H9 (cell line): ENCODE results near the gene ACSF3. TPM values are rescaled to one million over a fixed set of nuclear protein-coding genes. Genes with fewer than 3 reads are reported as not detected.

ENCODE experiments used
- DNase-seq: peaks from one replicate; pipeline ENCODE4 v3.0.0-alpha.2; 2017
- H2AFZ ChIP-seq: one replicate; pipeline ENCODE4 v1.6.1; 2013; ENCODE audit warnings: mild to moderate bottlenecking, low read length, control low read depth, moderate library complexity
- H2AK5ac ChIP-seq: 2 replicates; pipeline ENCODE4 v1.6.1; 2013; ENCODE audit warnings: low read length, control low read depth, mixed read lengths; ENCODE audit not compliant: insufficient read length
- H2BK120ac ChIP-seq: one replicate; pipeline ENCODE4 v1.6.1; 2013; ENCODE audit warnings: low read depth, mild to moderate bottlenecking, low read length, control low read depth, inconsistent platforms; ENCODE audit not compliant: poor library complexity, severe bottlenecking
- H2BK12ac ChIP-seq: 2 replicates; pipeline ENCODE4 v1.6.1; 2013; ENCODE audit warnings: low read length, control low read depth, mixed read lengths, low read depth; ENCODE audit not compliant: insufficient read length
- H2BK15ac ChIP-seq: 2 replicates; pipeline ENCODE4 v1.6.1; 2013; ENCODE audit warnings: low read depth, low read length, control low read depth
- H2BK20ac ChIP-seq: one replicate; pipeline ENCODE4 v1.6.1; 2013; ENCODE audit warnings: low read depth, mild to moderate bottlenecking, low read length, control low read depth, inconsistent platforms; ENCODE audit not compliant: poor library complexity, severe bottlenecking
- H2BK5ac ChIP-seq: 2 replicates; pipeline ENCODE4 v1.6.1; 2013; ENCODE audit warnings: low read length, control low read depth, mixed read lengths; ENCODE audit not compliant: insufficient read length
- H3K14ac ChIP-seq: 2 replicates; pipeline ENCODE4 v1.6.1; 2013; ENCODE audit warnings: low read length, control low read depth; ENCODE audit not compliant: insufficient read depth
- H3K18ac ChIP-seq: 2 replicates; pipeline ENCODE4 v1.6.1; 2013; ENCODE audit warnings: low read depth, mild to moderate bottlenecking, mixed read lengths, low read length, control low read depth; ENCODE audit not compliant: insufficient read length
- H3K23ac ChIP-seq: 2 replicates; pipeline ENCODE4 v1.6.1; 2013; ENCODE audit warnings: low read length, control low read depth, mixed read lengths, low read depth; ENCODE audit not compliant: insufficient read length
- H3K23me2 ChIP-seq: 2 replicates; pipeline ENCODE4 v1.6.1; 2013; ENCODE audit warnings: low read depth, mild to moderate bottlenecking, mixed read lengths, low read length, control low read depth; ENCODE audit not compliant: insufficient read length, poor library complexity, severe bottlenecking
- H3K27ac ChIP-seq: 2 replicates; pipeline ENCODE4 v1.5.1; 2013; ENCODE audit warnings: low read length, control low read depth, mixed read lengths, low read depth; ENCODE audit not compliant: insufficient read length
- H3K27me3 ChIP-seq: 2 replicates; pipeline ENCODE4 v1.6.1; 2013; ENCODE audit warnings: low read length, control low read depth, inconsistent platforms; ENCODE audit not compliant: insufficient read depth
- H3K4ac ChIP-seq: 2 replicates; pipeline ENCODE4 v1.6.1; 2013; ENCODE audit warnings: low read depth, mild to moderate bottlenecking, control low read depth, inconsistent platforms, low read length, moderate library complexity
- H3K4me1 ChIP-seq: 2 replicates; pipeline ENCODE4 v1.6.1; 2013; ENCODE audit warnings: low read length, control low read depth, inconsistent platforms; ENCODE audit not compliant: insufficient read depth
- H3K4me2 ChIP-seq: 2 replicates; pipeline ENCODE4 v1.6.1; 2013; ENCODE audit warnings: low read length, control low read depth, mixed read lengths; ENCODE audit not compliant: insufficient read length, insufficient read depth
- H3K56ac ChIP-seq: 2 replicates; pipeline ENCODE4 v1.6.1; 2013; ENCODE audit warnings: low read depth, mild to moderate bottlenecking, mixed read lengths, low read length, control low read depth; ENCODE audit not compliant: insufficient read length
- H3K79me1 ChIP-seq: 2 replicates; pipeline ENCODE4 v1.6.1; 2013; ENCODE audit warnings: low read depth, mild to moderate bottlenecking, moderate library complexity, low read length, control low read depth, inconsistent platforms; ENCODE audit not compliant: insufficient read depth, poor library complexity, severe bottlenecking
- H3K79me2 ChIP-seq: 2 replicates; pipeline ENCODE4 v1.6.1; 2013; ENCODE audit warnings: low read length, control low read depth, inconsistent platforms; ENCODE audit not compliant: insufficient read depth
- H3K9ac ChIP-seq: 2 replicates; pipeline ENCODE4 v1.6.1; 2013; ENCODE audit warnings: low read length, control low read depth, mixed read lengths; ENCODE audit not compliant: insufficient read length; ENCODE audit errors: extremely low read depth
- H3K9me3 ChIP-seq: one replicate; pipeline ENCODE4 v1.6.1; 2013; ENCODE audit warnings: low read depth, low read length, inconsistent platforms; ENCODE audit not compliant: control insufficient read depth
- H3T11ph ChIP-seq: one replicate; pipeline ENCODE4 v1.6.1; 2013; ENCODE audit warnings: mild to moderate bottlenecking, low read length, control low read depth, inconsistent platforms
- H4K20me1 ChIP-seq: one replicate; pipeline ENCODE4 v1.6.1; 2013; ENCODE audit not compliant: control insufficient read depth, insufficient read length, insufficient read depth
- H4K5ac ChIP-seq: 2 replicates; pipeline ENCODE4 v1.6.1; 2013; ENCODE audit warnings: low read depth, mild to moderate bottlenecking, mixed read lengths, low read length, control low read depth; ENCODE audit not compliant: insufficient read length
- H4K8ac ChIP-seq: replicated peaks from 2 replicates; pipeline ENCODE4 v1.6.1; 2013; ENCODE audit warnings: low read length, control low read depth, mixed read lengths, low read depth; ENCODE audit not compliant: insufficient read length
- H4K91ac ChIP-seq: 2 replicates; pipeline ENCODE4 v1.6.1; 2013; ENCODE audit warnings: low read depth, mild to moderate bottlenecking, moderate library complexity, mixed read lengths, low read length, control low read depth; ENCODE audit not compliant: insufficient read length
- H3K27ac Mint-ChIP-seq, 3 experiments: 2 replicates in 2 of 3; 3 replicates in 1 of 3; pipeline ENCODE4 v1.8.0; 2020 to 2021; ENCODE audit warnings: mixed read lengths in 3 of 3, mild to moderate bottlenecking in 1 of 3, moderate library complexity in 1 of 3
- H3K27me3 Mint-ChIP-seq: 2 replicates; pipeline ENCODE4 v1.8.0; 2021; ENCODE audit warnings: low read depth, mild to moderate bottlenecking, moderate library complexity, mixed read lengths
- H3K36me3 Mint-ChIP-seq, 3 experiments: 2 replicates in 2 of 3; 3 replicates in 1 of 3; pipeline ENCODE4 v1.8.0; 2020 to 2021; ENCODE audit warnings: low read depth in 3 of 3, mixed read lengths in 3 of 3; ENCODE audit not compliant: insufficient read depth in 1 of 3
- H3K4me1 Mint-ChIP-seq, 2 experiments: 2 replicates each; pipeline ENCODE4 v1.8.0; 2020; ENCODE audit warnings: mixed read lengths in 2 of 2
- H3K4me3 Mint-ChIP-seq, 2 experiments: 2 replicates in 1 of 2; 3 replicates in 1 of 2; pipeline ENCODE4 v1.8.0; 2020 to 2021; ENCODE audit warnings: mild to moderate bottlenecking in 2 of 2, mixed read lengths in 2 of 2, moderate library complexity in 1 of 2
- H3K9me3 Mint-ChIP-seq, 2 experiments: 2 replicates in 1 of 2; 3 replicates in 1 of 2; pipeline ENCODE4 v1.8.0; 2020; ENCODE audit warnings: mild to moderate bottlenecking in 2 of 2, mixed read lengths in 2 of 2, moderate library complexity in 1 of 2
- CTCF ChIP-seq: fragments of 200-600 bp; sonication (generic); conservative IDR thresholded peaks from 3 replicates; pipeline ENCODE4 v1.8.0; 2021; ENCODE audit warnings: antibody characterized with exemption, mild to moderate bottlenecking
- WGBS: extraction: QIAGEN DNeasy Blood & Tissue Kit; methylation state at CpG from one replicate; pipeline ENCODE4 v1.1.7; 2013; ENCODE audit warnings: missing lambda C conversion rate, low lambda C conversion rate, mixed read lengths; ENCODE audit not compliant: insufficient read length; ENCODE audit errors: extremely low coverage; 5-methylcytosine and 5-hydroxymethylcytosine counted together
- total RNA-seq: library from RNA; stranded (reverse); gene quantifications from 2 replicates; pipeline ENCODE4 v1.2.1, GENCODE V29; 2021

ACSF3 gene
- total RNA-seq, 1 experiment from 2014 or later = 31.3 TPM

DNA sequence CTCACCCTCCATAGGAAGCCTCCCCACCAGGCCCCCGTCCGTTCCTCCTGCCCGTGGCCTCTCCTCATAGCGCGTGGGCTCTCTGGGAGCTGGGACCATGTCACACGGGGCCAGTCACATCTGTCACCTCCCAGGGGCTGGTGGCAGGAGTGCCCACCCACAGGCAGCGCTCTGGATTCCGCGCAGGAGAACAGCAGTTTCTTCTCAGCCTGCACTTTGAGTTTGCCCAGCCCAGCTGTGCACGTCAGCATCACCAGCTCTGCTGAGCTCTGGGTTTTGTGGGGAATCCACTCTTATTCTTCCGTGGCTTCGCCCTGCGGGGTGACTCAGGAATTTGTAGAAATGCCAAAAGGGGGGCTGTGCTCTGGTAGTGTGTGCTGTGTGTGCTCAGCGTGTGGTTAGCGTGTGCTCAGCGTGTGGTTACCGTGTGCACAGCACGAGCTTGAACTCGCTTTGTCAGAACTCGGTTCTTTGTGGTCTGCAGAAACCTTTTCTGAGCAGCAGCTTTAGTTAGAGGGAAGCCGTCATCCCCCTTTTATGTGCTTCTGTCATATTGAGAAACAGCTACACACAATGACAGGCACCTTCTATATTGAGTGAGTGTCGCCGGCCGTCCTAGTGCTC is 3.2 kb downstream of the ACSF3 start:
- Histone ChIP-seq H3K56ac (no peak overlapping the region), H2BK12ac (no peak overlapping the region), H3K14ac (no peak overlapping the region), H2BK5ac (no peak overlapping the region), H3K4me2 (no peak overlapping the region), H3K27ac (no peak overlapping the region), H4K5ac (no peak overlapping the region), H4K8ac (no peak overlapping the region), H3K23ac (no peak overlapping the region), H2AFZ (no peak overlapping the region), H3K27me3 (no peaks in the 10 kb centered on the region; the same call in 1 of the 2 replicates), H3K79me2 (no peaks in the 10 kb centered on the region; the same call in 1 of the 2 replicates), H2BK20ac (no peak overlapping the region), H4K91ac (no peak overlapping the region), H3K79me1 (no peaks in the 10 kb centered on the region), H3K9me3 (no peaks in the 10 kb centered on the region), H3K9ac (no peak overlapping the region), H3K23me2 (peaks cover 3% of the 10 kb centered on the region), H3K18ac (no peak overlapping the region), H3K4ac (no peak overlapping the region), H4K20me1 (no peaks in the 10 kb centered on the region), H2BK120ac (no peak overlapping the region), H2BK15ac (no peak overlapping the region), H2AK5ac (no peak overlapping the region), H3K4me1 (no peaks in the 10 kb centered on the region), H3T11ph (no peak overlapping the region)
- no peaks in the 10 kb centered on the region for H3K9me3 Mint-ChIP-seq
- no peak for DNase-seq
- no CpG with 5 or more reads among the region's 24 CpGs for WGBS
- peak overlapping the region in 1 of 3 experiments; percentile 44; a peak in 1 of 7 replicates for H3K27ac Mint-ChIP-seq
- H3K27me3 Mint-ChIP-seq = peaks cover 20% of the 10 kb centered on the region
- H3K4me1 Mint-ChIP-seq = peaks cover 37 to 40% of the 10 kb centered on the region in 2 experiments
- H3K4me3 Mint-ChIP-seq = no peak overlapping the region; a peak in 1 of 5 replicates
- no peak for TF ChIP-seq CTCF
- peaks cover 0 to 23% (median 10%) of the 10 kb centered on the region in 3 experiments; a peak in 4 of 7 replicates for H3K36me3 Mint-ChIP-seq
